OCI-LY3 (cell line): ENCODE data around the gene SP7.
"Not testable (repeated sequence)": the region's sequence is repeated elsewhere in the genome, so short reads cannot be mapped to it uniquely, and the experiment has no call there.

Experiments used
- H2AFZ ChIP-seq: fragments of 200-600, 300-600 bp; shearing (Covaris generic); 2 replicates; pipeline ENCODE4 v1.6.0; 2014; ENCODE audit warnings: antibody characterized with exemption, low read depth, low read length
- H3K27ac ChIP-seq: fragments of 200-600, 300-600 bp; sonication (generic); 2 replicates; pipeline ENCODE4 v1.5.1; 2014; ENCODE audit warnings: mild to moderate bottlenecking, low read length, moderate library complexity, mixed read lengths
- H3K27me3 ChIP-seq: fragments of 200-600, 300-600 bp; sonication (generic); 2 replicates; pipeline ENCODE4 v1.6.1; 2014; ENCODE audit warnings: low read depth, low read length, mixed read lengths
- H3K36me3 ChIP-seq: fragments of 200-600, 300-600 bp; sonication (generic); replicated peaks from 2 replicates; pipeline ENCODE3; 2014; ENCODE audit warnings: low read depth, low read length, mixed read lengths
- H3K4me1 ChIP-seq: fragments of 300-600, 200-600 bp; sonication (generic); 2 replicates; pipeline ENCODE4 v1.6.1; 2014; ENCODE audit warnings: low read length, mixed read lengths
- H3K4me2 ChIP-seq: fragments of 200-600, 300-600 bp; sonication (generic); 2 replicates; pipeline ENCODE4 v1.6.1; 2014; ENCODE audit warnings: low read length, mixed read lengths
- H3K4me3 ChIP-seq: fragments of 300-600, 200-600 bp; sonication (generic); 2 replicates; pipeline ENCODE4 v1.5.1; 2014; ENCODE audit warnings: antibody characterized with exemption, mild to moderate bottlenecking, low read length, moderate library complexity
- H3K79me2 ChIP-seq: fragments of 300-600, 200-600 bp; shearing (Covaris generic); 2 replicates; pipeline ENCODE4 v1.6.1; 2014; ENCODE audit warnings: mild to moderate bottlenecking, low read length, mixed read lengths
- H3K9ac ChIP-seq: fragments of 300-600, 200-600 bp; shearing (Covaris generic); 2 replicates; pipeline ENCODE4 v1.6.0; 2014; ENCODE audit warnings: mild to moderate bottlenecking, low read length, moderate library complexity
- H3K9me3 ChIP-seq: fragments of 200-600, 300-600 bp; shearing (Covaris generic); 2 replicates; pipeline ENCODE4 v1.6.1; 2014; ENCODE audit warnings: low read length, mixed read lengths; ENCODE audit not compliant: insufficient read depth
- H4K20me1 ChIP-seq: fragments of 200-600, 300-600 bp; sonication (generic); 2 replicates; pipeline ENCODE4 v1.6.1; 2016; ENCODE audit warnings: low read length, mixed read lengths; ENCODE audit not compliant: insufficient read depth
- CTCF ChIP-seq: fragments of 200-600, 300-600 bp; sonication (generic); IDR thresholded peaks from 2 replicates; pipeline ENCODE4 v1.5.1; 2014; ENCODE audit warnings: antibody characterized with exemption, low read length, low read depth
- EZH2phosphoT487 ChIP-seq: fragments of 200-600 bp; shearing (Covaris generic); IDR thresholded peaks from 2 replicates; pipeline ENCODE4 v1.6.1; 2018; ENCODE audit warnings: antibody characterized with exemption, mixed run types, low read depth

SP7 gene

GRCh38 chr12:53365245-53365904, 29.2 kb upstream of the SP7 start:
- Histone ChIP-seq H3K4me3 (no peak overlapping the region), H3K4me1 (peaks cover 6% of the 10 kb centered on the region; the same call in 1 of the 2 replicates), H3K4me2 (no peak overlapping the region), H3K36me3 (no peaks in the 10 kb centered on the region), H3K9me3 (no peaks in the 10 kb centered on the region), H4K20me1 (no peaks in the 10 kb centered on the region), H2AFZ (no peak overlapping the region), H3K27ac (no peak overlapping the region), H3K79me2 (no peaks in the 10 kb centered on the region), H3K9ac (no peak overlapping the region), H3K27me3 (no peaks in the 10 kb centered on the region)
- TF ChIP-seq CTCF = no peak
- TF ChIP-seq EZH2phosphoT487 = no peak

- H3K79me2 ChIP-seq, H4K20me1 ChIP-seq, H3K9me3 ChIP-seq, H3K4me2 ChIP-seq, H2AFZ ChIP-seq, H3K4me1 ChIP-seq, H3K36me3 ChIP-seq, H3K4me3 ChIP-seq, H3K27ac ChIP-seq, H3K27me3 ChIP-seq, H3K9ac ChIP-seq: not testable (repeated sequence)
Observed at GRCh38 chr12:53361638-53362037, 25.5 kb upstream of the SP7 start.

- TF ChIP-seq EZH2phosphoT487 (no peak), CTCF (no peak)
- Histone ChIP-seq H3K4me3 (no peak overlapping the region), H3K9ac (no peak overlapping the region), H3K9me3 (no peaks in the 10 kb centered on the region), H3K79me2 (no peaks in the 10 kb centered on the region), H2AFZ (no peak overlapping the region), H4K20me1 (no peaks in the 10 kb centered on the region), H3K36me3 (no peaks in the 10 kb centered on the region), H3K4me1 (no peaks in the 10 kb centered on the region), H3K27me3 (no peaks in the 10 kb centered on the region), H3K4me2 (no peak overlapping the region), H3K27ac (no peak overlapping the region)
Observed at GRCh38 chr12:53358836-53359419, 22.8 kb upstream of the SP7 start.

- no peak overlapping the region for H3K4me2 ChIP-seq
- H3K4me1 ChIP-seq = peaks cover 3% of the 10 kb centered on the region; the same call in 1 of the 2 replicates
- H2AFZ ChIP-seq = no peak overlapping the region
- no peaks in the 10 kb centered on the region for H4K20me1 ChIP-seq
- no peak overlapping the region for H3K27ac ChIP-seq
- H3K4me3 ChIP-seq = no peak overlapping the region
- no peaks in the 10 kb centered on the region for H3K27me3 ChIP-seq
- no peak for TF ChIP-seq EZH2phosphoT487
- TF ChIP-seq CTCF = no peak
- no peaks in the 10 kb centered on the region for H3K79me2 ChIP-seq
- H3K9me3 ChIP-seq = no peaks in the 10 kb centered on the region
- no peaks in the 10 kb centered on the region for H3K36me3 ChIP-seq
- H3K9ac ChIP-seq = no peak overlapping the region
Observed at GRCh38 chr12:53355121-53355520, 19.0 kb upstream of the SP7 start.
